HK-2 (cell line): Measurements from ENCODE around the gene CTRB2.
"Not testable (repeated sequence)": the region's sequence is repeated elsewhere in the genome, so short reads cannot be mapped to it uniquely, and the experiment has no call there.

Experiments
- DNase-seq: peaks from one replicate; pipeline ENCODE4 v3.0.0-alpha.2; 2018; ENCODE audit not compliant: unreplicated experiment

The CTRB2 gene

DNA sequence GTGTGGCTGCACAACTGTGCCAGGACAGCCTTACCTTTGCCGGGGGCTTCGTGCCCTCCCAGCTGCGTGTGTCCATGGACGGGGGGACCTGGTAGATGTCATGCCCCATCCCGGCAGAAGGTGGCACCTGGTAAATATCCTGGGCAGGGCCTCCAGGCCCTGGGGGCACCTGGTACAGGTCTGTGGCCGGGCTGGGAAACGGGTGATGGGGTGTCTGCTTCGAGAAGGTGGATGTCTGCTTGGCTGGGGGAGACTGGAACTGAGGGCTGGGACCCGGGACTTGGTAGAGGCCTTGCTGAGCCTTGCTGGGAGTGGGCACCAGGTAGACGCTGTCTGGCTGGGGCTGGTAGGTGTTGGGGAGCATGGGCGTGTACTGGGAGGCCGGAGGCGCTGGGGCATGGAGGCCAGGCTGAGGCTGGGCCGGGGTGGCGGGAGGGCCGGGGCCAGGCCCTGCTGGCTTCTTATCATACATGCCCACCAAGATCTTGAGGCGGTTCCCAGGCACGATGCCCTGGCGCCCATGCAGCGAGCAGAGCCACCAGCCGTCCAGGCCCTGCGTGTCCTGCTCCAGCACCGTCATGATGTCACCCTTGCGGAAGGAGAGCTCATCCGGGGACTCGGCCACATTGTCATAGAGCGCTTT lies 35.6 kb upstream of the CTRB2 start:
- DNase-seq = not testable (repeated sequence)

DNA sequence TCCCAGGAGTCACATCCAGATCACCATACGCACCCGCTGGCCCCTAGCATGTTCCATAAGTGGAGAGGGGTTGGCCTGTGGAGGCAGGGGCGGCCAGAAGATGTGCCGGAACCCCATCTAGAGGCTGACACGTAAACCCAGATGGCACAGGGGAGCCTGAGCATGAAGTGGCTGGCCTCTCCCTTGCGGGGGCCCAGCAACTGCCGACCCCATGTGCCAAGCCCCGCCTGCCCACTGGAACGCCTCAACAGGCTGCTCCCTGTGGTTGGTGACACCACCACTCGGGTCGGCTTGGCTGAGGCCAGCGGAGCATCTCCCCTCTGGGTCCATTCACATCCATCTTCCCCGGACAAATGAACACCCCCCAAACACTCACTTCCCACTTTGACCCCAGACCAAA lies 35.0 kb upstream of the CTRB2 start:
- DNase-seq = no peak

DNA sequence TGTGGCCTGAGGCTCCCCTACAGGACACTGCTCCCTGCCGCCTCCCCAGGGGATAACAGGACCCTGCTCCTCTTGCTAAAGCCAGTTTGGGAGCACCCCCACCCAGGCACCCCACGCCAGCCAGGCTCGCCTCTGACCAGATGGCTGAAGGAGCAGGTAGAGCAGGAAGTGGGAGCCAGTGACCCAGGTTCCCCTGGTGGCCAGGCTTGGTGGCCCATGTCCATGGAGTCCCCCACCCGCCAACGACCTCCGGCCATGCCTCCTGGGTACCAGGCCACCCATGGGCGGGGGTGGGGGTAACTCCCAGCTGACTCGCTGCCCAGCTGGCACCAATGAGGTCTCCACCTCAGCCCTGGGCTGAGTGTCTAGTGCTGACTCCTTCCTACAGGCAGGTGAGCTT lies 34.5 kb upstream of the CTRB2 start:
- no peak for DNase-seq

DNA sequence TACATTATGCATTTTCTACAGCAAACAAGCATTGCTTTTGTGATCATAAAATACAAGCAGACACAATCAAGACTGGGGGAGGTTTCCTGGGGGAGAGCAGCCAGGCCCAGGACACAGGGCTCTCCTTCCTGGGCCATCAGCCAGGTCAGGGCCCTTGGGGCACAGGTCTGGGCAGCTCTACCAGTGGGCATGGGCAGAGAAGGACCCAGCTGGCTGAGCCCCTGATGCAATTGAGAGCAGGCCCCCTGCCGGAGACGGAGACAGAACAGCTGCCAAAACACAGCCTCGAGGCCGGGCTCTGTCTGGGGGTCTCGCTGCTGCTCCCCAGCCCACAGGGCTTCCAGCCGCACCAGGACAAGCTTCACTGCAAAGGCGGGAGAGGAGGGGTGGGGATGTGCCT lies 33.7 kb upstream of the CTRB2 start:
- DNase-seq = not testable (repeated sequence)

DNA sequence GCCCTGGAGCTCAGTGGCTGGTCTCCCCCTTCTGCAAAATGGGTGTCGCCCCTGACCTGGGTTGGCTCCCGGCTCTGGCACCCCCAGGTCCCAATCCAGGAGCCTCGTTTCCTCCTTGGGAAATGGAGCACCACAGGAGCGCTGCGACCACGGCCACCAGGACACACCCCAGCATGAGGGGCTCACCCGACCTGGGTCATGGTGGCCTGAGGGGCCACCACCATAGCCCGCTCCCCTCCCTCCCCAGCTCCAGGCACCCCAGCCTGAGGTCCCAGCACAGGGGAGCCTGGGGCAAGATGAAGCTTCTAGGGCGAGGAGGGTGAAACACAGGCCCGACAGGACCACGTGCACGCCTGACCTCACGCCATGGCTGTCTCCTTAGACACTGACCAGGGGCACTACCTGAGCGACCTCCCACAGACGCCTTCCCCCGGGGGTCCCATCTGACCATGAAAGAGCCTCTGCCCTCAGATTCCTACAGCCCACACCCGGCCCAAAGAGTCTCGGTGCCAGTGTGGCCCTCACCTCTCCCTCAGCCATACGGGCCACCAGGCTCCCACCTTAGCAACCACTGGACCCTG lies 32.7 kb upstream of the CTRB2 start:
- no peak for DNase-seq

DNA sequence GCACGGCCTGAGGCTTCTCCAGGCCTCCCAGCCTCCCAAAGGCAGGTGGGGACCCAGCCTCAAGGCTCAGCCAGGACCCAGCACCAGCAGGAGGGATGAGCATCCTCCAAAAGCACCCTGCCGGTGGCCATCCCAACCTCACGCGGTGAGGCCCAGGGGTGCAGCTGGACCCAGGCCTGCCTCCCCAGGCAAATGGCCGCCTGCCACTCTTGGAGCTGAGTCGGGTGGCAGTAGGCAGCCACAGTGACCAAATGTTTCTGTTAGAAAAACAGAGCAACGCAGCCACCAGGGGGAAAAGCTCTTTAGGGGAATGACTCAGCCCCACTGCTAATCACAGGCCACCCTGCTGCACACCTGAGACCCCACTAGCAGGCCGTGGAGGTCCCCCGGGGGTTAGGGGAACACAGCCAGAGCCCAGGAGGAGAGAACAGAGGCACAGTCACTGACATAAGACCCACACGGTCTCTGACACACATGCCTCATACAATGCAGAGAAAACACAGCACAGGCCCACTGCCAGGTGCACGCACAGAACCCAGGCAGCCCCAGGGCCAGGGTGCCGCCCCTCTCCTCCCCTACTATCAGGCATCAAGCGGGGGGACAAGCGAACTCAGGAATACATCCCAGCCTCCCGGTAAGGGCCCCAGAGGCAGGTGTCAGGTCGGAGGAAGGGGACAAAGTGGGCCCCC lies 32.0 kb upstream of the CTRB2 start:
- DNase-seq = no peak

DNA sequence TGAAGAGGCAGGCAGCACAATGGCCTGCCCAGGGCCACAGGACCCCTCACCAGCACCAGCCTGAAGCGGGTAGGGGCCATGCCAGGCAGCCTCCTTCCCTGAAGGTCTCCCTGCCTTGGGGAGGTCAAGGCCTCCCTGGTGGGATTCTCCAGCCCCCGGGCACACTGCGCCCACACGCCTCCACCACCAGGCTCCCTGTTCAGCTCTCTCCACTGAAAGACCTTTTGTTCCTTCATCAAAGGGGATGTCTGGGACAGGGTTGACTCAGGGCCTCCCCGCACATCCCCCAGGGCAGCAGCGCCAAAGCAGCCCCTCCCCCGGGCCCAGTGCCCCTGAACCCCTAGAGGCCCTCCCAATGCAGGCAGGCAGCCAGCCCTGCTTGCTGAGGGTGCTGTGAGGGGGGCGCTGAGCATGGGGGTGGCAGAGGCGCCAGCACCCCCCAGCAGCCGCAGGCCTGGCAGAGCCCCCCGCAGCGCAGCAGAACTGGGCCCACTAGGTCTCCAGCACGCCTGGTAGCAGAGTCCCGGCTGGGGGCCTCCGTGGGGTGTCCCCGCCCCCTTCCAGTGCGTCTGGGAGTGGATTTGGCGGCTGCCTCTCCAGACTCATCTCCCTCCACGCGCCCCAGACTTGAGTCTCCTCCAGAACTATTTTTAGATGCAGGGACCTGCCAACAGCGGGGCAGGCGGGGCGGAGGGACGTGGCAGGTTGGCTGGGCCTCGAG lies 31.3 kb upstream of the CTRB2 start:
- peak; percentile 48 for DNase-seq

DNA sequence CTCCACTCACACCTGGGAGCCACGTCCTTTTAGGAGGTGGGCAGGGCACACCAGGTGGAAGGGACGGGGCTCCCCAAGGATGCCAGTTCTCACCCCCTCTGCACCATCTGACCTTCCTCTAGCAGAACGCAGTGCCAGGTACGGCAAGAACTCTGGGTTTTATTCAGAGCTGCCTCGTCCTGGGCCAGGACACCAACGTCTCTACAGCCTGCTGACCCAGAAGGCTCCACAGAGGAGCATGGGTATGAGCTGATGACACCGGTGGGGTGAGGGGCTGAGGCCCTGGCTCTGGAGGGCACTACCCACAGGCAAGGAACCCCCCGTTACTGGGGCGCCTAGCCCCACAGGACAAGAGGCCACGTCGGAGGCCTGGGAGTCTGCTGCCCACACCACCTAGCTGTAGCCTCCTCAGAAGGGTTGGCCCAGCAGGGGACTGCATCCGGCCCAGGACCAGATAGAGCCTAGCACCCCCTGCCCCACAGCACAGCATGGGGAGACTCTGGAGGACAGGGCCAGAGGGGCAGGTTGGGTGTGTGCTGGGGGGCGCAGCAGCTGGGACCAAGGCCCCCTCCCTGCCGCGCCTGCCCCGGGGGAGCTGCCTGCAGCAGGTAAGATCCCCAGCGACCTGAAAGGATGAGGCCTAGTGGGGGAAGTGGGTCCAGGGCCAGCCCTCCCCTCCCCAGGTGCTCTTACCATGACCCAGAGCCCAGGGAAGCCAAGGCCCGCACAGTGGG lies 30.6 kb upstream of the CTRB2 start:
- no peak for DNase-seq

DNA sequence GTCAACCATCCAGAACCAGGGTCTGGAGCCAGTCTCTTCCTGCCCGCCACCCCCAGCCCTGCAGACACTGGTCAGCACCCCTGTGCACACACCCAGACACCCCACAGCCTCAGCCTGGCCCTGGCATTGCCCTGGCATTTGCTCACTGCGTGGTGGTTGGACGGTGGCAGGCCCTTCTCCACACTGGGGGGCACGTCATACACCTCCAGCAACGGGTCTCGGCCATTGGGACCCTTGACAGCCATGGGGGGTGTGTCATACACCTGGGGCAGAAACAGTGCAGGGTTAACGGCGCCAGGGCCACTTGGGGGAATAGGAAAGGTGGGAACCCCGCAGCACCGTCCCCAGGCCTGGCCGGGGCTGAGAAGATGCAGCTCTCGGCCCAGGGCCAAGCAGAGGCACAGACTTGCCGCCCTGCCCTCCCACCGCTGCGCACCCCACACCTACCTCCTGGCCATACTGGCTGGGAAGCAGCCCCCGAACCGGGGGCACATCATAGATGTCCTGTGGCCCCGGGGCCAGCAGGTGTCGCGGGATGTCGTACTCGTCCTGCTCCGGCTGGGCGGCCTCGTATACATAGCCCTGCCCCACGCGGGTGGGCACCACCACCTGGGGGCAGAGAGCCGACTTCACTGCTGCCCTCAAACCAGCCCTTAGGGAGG lies 29.9 kb upstream of the CTRB2 start:
- DNase-seq = no peak

DNA sequence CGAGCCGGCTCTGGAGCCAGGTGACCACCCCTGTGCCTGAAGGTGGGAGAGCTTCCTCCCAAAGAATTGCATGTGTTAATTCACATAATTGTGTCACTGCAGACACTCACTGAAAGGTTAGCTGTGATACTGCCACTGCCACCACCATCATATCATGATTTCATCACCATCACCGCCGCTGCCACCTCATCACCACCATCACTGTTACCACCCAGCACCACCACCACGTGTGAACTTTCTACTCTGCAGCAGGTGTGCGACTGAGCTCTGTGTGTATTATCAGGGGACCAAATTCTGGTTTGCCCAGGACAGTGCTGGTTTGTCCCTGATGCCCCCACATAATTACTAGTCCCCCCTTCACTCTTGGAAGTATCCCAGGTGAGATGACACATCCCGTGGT lies 29.3 kb upstream of the CTRB2 start:
- DNase-seq = no peak

DNA sequence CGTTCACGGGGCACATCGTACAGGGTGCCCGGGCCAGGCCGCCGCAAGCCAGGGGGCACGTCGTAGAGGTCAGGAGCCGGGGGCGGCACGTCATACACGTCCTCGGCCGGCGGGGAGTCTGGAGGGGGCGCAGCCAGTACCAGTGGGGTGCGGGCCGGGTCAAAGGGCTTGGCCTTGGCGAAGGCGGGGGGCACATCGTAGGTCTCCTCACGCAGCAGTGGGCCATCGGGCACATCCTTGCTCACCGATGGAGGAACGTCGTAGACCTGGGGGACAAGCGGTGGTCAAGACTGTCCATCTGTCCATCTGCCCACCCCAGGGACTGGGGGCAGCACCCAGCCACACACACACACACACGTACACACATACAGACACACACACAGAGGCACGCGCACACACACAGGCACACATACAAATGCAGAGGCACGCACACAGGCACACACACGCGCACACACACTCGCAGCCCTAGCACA lies 28.8 kb upstream of the CTRB2 start:
- no peak for DNase-seq

DNA sequence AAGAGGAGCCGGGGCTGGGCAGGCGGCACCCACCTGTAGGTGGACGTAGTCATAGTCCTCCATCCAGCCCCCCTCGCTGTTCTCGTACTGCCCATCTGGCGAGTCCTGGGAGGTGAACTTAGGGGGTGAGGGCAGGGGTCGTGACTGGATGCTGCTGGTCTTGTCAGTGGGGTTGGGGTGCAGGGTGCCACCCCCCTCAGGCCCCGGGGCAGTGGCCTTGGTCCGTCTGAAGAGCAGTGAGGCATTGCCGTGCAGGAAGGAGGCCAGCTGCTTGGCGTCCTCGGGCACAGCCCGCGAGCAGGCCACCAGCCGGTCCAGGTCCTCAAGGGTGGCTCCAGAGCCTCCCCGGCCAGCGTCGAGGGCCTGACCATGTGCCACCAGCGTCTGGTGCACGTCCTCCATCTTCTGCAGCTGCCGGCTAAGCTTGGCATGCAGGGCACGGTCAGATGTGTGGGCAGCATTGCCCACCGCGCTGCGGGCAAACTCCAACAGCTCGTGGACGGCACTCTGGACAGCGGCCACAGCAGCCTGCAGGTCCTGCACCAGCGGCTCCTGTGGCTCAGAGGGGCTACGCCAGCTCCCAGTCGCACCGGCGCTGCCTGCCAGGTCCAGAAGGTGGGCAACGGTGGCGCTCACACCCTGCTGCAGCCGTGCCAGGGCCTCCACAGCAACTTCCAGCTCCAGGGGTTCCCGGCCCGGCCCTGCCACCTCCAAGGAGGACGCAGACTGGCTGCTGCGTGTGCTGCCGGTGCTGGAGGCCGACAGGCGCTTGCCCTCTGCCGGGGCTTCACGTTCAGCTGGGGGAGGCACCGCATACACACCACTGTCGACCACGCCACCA lies 28.1 kb upstream of the CTRB2 start:
- no peak for DNase-seq

DNA sequence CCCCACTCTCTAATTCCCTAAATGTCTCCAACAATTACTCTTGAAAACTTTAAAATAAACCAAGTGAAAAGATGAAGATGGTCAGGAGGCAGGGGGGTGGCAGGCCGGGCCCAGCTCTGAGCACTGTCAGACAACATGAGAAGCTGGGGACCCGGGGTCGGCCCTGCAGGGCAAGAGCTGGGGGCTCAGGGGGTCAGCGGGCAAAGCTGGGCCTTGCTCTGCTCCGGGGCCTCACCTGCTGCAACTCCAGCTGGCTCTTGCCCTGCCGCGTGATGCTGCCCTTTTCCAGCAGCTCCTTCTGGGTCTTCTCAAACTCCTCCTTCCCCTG lies 26.6 kb upstream of the CTRB2 start:
- no peak for DNase-seq

DNA sequence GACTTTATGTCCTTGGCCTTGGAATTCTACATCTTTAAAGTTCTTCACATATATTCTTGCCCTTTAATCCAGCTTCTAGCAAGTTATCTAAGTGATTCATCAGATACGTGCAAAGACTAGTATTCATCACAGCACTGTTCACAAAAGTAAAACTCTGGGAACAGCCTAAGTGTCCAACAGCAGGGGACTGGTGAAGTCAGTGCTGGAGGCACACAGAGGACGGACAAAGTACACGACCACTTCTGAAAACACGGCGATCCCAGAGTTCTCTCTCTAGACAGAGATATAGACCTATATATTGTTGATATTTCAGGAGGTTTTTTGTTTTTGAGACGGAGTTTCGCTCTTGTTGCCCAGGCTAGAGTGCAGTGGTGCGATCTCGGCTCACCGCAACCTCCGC lies 24.6 kb upstream of the CTRB2 start:
- no peak for DNase-seq

DNA sequence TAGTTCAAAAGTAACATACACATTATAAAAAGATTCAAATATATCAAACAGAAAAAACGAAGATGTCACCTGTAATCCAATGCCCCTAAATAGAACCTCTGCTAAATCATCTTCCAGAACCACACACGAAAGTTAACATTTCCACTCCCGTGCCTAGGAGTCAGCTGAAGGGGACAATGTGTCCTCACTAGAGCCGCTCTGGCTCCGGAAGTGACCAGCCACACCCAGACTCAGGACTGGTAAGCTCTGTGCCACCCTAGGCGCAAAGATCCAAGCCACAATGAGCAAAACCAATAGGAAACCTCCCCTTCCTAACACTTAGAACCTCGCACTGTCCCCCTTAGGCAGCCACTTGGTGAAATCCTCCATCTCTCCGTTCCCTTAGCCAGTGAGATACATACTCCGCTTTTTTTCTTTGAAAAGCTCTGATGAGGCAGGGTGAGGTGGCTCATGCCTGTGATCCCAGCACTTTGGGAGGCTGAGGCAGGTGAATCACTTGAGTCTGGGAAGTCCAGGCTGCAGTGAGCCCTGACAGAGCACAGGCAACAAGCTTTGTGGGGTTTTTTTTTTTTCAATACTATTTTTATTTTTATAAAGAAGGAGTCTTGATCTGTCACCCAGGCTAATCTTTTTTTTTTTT lies 23.6 kb upstream of the CTRB2 start:
- no peak for DNase-seq

DNA sequence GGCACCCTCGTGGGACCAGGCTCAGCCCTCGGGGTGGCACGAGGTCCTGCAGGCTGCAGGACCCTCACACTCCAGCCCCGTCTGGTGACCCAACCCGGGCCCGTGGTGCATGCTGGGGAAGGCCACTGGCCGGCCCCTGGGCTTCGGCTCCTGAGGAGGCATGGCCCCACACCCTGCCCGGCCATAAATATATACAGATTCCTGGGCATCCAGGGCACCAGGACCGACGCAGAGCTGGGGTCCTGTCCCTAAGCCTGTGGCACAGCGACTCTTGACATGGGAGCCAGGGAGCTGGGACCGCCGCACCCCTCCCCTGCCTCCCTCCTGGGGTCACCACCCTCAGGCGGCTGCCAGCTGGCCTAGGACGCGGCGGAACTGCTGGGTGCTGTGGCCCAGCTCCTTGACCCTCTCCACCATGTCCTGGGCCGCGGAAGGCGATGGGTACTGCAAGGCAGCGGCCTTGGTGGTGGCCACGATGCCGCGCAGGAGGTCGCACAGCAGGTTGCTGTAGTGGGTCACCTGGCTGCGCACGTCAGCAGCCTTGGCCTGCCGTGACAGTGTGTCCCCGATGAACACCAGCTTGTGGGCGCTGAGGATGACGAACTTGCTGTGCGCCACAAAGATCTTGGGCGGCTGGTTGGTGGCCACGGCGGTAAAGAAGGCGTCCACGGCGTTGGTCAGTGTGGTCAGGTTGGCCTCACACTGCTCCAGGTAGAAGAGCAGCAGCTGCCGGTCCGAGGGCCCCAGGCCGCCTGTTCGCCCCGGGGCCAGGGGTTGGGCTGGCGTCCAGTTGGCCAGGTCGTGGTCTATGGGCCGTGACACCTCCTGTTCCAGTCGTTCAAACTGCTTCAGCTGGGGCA lies 22.4 kb upstream of the CTRB2 start:
- no peak for DNase-seq

DNA sequence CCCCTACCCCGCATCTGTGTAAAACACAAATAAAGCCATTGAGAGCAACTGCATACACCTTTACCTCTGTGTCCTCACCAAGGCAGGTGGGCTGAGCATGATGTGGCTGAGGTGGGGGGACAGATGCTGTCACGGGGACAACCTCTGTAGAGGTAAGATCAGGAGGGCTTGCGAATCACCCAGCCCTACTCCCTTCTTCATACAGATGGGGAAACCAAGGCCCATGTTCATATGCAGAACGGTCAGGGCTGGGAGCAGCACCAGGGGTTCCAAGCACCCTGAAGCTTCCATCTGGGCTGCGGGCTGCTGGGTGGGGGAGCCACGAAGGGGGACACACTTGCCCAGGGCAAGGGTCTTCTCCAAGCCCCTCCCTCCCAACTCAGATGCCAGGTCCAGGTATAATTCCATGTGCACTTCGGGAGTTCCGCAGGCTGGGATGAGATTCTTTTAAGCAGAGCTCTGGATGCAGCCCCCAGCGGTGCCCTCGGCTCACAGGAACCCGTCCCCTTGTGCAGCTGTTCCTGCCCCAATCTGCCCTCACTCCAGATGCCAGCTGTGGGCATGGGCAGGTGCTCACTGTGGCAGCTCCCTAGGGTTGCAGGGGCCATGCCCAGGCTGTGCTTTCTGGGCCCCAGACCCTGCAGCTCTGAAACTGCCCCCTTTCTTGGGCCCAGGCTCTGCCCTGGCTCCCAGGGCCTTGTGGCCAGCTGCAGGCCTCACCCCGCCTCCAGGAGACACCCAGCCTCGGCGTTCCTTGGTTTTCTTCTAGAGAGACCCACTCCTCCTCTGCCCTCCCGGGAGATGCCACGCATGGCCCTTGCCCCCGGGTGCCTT lies 21.4 kb upstream of the CTRB2 start:
- no peak for DNase-seq
